SK-N-SH treated with all-trans-retinoic acid at 6 μM for 48 hours (cell line): ENCODE measurements around the gene KRTAP12-3.
"Not testable (repeated sequence)": the region's sequence is repeated elsewhere in the genome, so short reads cannot be mapped to it uniquely, and the experiment has no call there.

Source experiments
- ATAC-seq: fragments of 200-7000 bp; cut with Tn5 transposase; 3 replicates; pipeline ENCODE4 v1.9.1; 2020; ENCODE audit warnings: mild to moderate bottlenecking, moderate library complexity
- ARNTL ChIP-seq: fragments of 450-650 bp; formaldehyde crosslinking; IDR thresholded peaks from 2 replicates; pipeline ENCODE4 v1.5.0; 2020; ENCODE audit warnings: low read depth, mild to moderate bottlenecking, moderate library complexity, borderline replicate concordance
- BACH2 ChIP-seq: fragments of 250-450 bp; sonication (Bioruptor Pico); IDR thresholded peaks from 2 replicates; pipeline ENCODE4 v1.9.0; 2021; ENCODE audit warnings: mild to moderate bottlenecking, borderline replicate concordance
- CREB5 ChIP-seq: fragments of 250-450 bp; sonication (Bioruptor Pico); IDR thresholded peaks from 2 replicates; pipeline ENCODE4 v1.5.1; 2020; ENCODE audit warnings: low read depth, mild to moderate bottlenecking, moderate library complexity
- CSDC2 ChIP-seq: fragments of 250-450 bp; sonication (Bioruptor Pico); IDR thresholded peaks from 2 replicates; pipeline ENCODE4 v1.5.0; 2020; ENCODE audit warnings: mild to moderate bottlenecking, moderate library complexity
- CSRNP3 ChIP-seq: fragments of 250-450 bp; sonication (Bioruptor Pico); IDR thresholded peaks from 2 replicates; pipeline ENCODE4 v1.5.1; 2021; ENCODE audit warnings: mild to moderate bottlenecking, moderate library complexity
- GLIS3 ChIP-seq: fragments of 250-450 bp; sonication (Bioruptor Pico); IDR thresholded peaks from 2 replicates; pipeline ENCODE4 v1.5.0; 2020; ENCODE audit warnings: mild to moderate bottlenecking, moderate library complexity
- ISL1 ChIP-seq: fragments of 250-450 bp; sonication (Bioruptor Pico); IDR thresholded peaks from 2 replicates; pipeline ENCODE4 v2.1.2; 2022; ENCODE audit warnings: mild to moderate bottlenecking, moderate library complexity
- POU6F1 ChIP-seq: fragments of 250-450 bp; sonication (Bioruptor Pico); IDR thresholded peaks from 2 replicates; pipeline ENCODE4 v1.8.0; 2021; ENCODE audit warnings: low read depth, mild to moderate bottlenecking, moderate library complexity, borderline replicate concordance
- PPARA ChIP-seq: fragments of 250-450 bp; sonication (Bioruptor Pico); IDR thresholded peaks from 2 replicates; pipeline ENCODE4 v1.5.0; 2020; ENCODE audit warnings: mild to moderate bottlenecking, borderline replicate concordance
- RARB ChIP-seq: fragments of 250-450 bp; sonication (Bioruptor Pico); IDR thresholded peaks from 2 replicates; pipeline ENCODE4 v1.8.0; 2021; ENCODE audit warnings: mild to moderate bottlenecking, moderate library complexity
- SNAI2 ChIP-seq: fragments of 250-450 bp; sonication (Bioruptor Pico); IDR thresholded peaks from 2 replicates; pipeline ENCODE4 v1.5.0; 2020; ENCODE audit warnings: mild to moderate bottlenecking, moderate library complexity
- TCF4 ChIP-seq: fragments of 250-450 bp; sonication (Bioruptor Pico); IDR thresholded peaks from 2 replicates; pipeline ENCODE4 v1.8.0; 2021; ENCODE audit warnings: mild to moderate bottlenecking, moderate library complexity, borderline replicate concordance
- TOX ChIP-seq: fragments of 250-450 bp; sonication (Bioruptor Pico); IDR thresholded peaks from 2 replicates; pipeline ENCODE4 v1.8.0; 2021; ENCODE audit warnings: mild to moderate bottlenecking, moderate library complexity, borderline replicate concordance
- TSHZ2 ChIP-seq: fragments of 250-450 bp; sonication (Bioruptor Pico); IDR thresholded peaks from 2 replicates; pipeline ENCODE4 v1.5.0; 2020; ENCODE audit warnings: mild to moderate bottlenecking, moderate library complexity
- ZFP3 ChIP-seq: fragments of 250-450 bp; sonication (Bioruptor Pico); IDR thresholded peaks from 2 replicates; pipeline ENCODE4 v1.5.0; 2020; ENCODE audit warnings: mild to moderate bottlenecking, moderate library complexity
- ZFP30 ChIP-seq: fragments of 450-650 bp; formaldehyde crosslinking; IDR thresholded peaks from 2 replicates; pipeline ENCODE4 v1.5.0; 2022; ENCODE audit warnings: mild to moderate bottlenecking, moderate library complexity
- ZNF565 ChIP-seq: fragments of 450-650 bp; formaldehyde crosslinking; conservative IDR thresholded peaks from 2 replicates; pipeline ENCODE4 v1.5.0; 2020; ENCODE audit warnings: low read depth, mild to moderate bottlenecking, moderate library complexity
- ZNF70 ChIP-seq: fragments of 450-650 bp; formaldehyde crosslinking; IDR thresholded peaks from 2 replicates; pipeline ENCODE4 v1.5.0; 2020; ENCODE audit warnings: mild to moderate bottlenecking, moderate library complexity
- ZNF8 ChIP-seq: fragments of 450-650 bp; formaldehyde crosslinking; IDR thresholded peaks from 2 replicates; pipeline ENCODE4 v1.5.0; 2020; ENCODE audit warnings: mild to moderate bottlenecking, moderate library complexity

KRTAP12-3 gene

GRCh38 chr21:44646366-44647221, 11.1 kb upstream of the KRTAP12-3 start, which contains the start of gene KRTAP10-11:
TSS of gene KRTAP10-11 (plus strand) at chr21:44646414. CDS start at chr21:44646459, 45 bp downstream.
- ATAC-seq: not testable (repeated sequence)

GRCh38 chr21:44647222-44647552, 10.5 kb upstream of the KRTAP12-3 start:
- no peak for TF ChIP-seq ARNTL (CRISPR knock-in tag)
- TF ChIP-seq CREB5 (CRISPR knock-in tag): no peak
- no peak for TF ChIP-seq ZNF565 (CRISPR knock-in tag)
- no peak for TF ChIP-seq POU6F1 (CRISPR knock-in tag)
- TF ChIP-seq ZFP3 (CRISPR knock-in tag): no peak
- no peak for TF ChIP-seq PPARA (CRISPR knock-in tag)
- TF ChIP-seq TCF4: no peak
- no peak for TF ChIP-seq ISL1 (CRISPR knock-in tag)
- TF ChIP-seq ZFP30 (CRISPR knock-in tag): no peak
- no peak; the same call in 2 of the 3 replicates for ATAC-seq

GRCh38 chr21:44648557-44649311, 9.0 kb upstream of the KRTAP12-3 start:
- no peak for TF ChIP-seq RARB (CRISPR knock-in tag)
- TF ChIP-seq CREB5 (CRISPR knock-in tag): no peak
- TF ChIP-seq CSDC2 (CRISPR knock-in tag): no peak
- no peak for TF ChIP-seq GLIS3
- no peak for TF ChIP-seq CSRNP3
- TF ChIP-seq ZNF8 (CRISPR knock-in tag): no peak
- no peak for TF ChIP-seq PPARA (CRISPR knock-in tag)
- no peak for TF ChIP-seq ARNTL (CRISPR knock-in tag)
- no peak for TF ChIP-seq ZFP3 (CRISPR knock-in tag)
- TF ChIP-seq TSHZ2: no peak
- no peak for TF ChIP-seq ZNF565 (CRISPR knock-in tag)
- TF ChIP-seq TOX (CRISPR knock-in tag): no peak
- no peak for TF ChIP-seq BACH2 (CRISPR knock-in tag)
- no peak for TF ChIP-seq ZNF70 (CRISPR knock-in tag)
- TF ChIP-seq SNAI2: no peak
- no peak for TF ChIP-seq TCF4
- no peak; the same call in 2 of the 3 replicates for ATAC-seq
